Measurements from ENCODE around the gene MAML3.
A peak's percentile ranks its signal among the peaks of the same experiment; 100 is the strongest.

The MAML3 gene

GRCh38 chr4:140068271-140068670, 85.7 kb downstream of the MAML3 start:
- no peak for DNase-seq

GRCh38 chr4:140066031-140066930, 87.7 kb downstream of the MAML3 start:
- DNase-seq = no peak

DNA sequence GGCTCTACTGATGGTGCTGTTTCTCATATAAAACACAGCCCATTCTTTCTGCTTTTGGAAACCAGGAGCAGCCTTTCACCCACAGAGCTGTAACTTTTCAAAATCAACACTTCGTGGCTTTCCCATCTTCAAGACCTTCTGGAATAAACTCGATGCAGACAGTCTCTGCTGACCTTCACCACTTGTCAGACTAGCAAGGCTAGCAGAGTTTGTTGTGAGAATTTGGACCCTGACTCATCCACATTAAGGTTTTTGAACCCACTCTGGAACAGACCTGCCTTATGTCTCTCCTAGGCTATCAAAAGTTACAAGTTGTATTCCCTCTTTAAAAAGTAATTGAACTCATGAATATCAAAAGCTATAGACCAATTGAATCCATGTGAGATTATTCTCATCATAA, 88.6 kb downstream of the MAML3 start:
- no peak for DNase-seq

GRCh38 chr4:140061659-140062289, 92.2 kb downstream of the MAML3 start:
- DNase-seq = no peak

DNA sequence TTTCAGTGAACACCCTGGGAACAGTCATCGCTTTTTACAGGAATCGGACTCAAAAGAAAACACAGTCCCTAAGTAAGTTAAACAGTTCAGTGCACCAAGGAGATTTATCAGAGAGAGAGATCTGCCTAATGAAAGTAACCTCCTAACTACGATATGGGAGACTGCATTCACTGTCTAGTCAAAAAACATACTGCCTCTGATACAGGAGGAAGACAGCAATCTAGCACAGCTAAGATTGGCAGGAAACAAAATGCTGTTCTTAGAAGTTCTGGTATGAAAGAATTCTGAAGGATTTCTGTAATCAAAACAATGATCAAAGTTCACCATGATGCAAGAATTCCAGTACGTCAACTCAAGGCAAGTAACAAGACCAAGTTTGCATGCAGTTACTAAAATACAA, 92.8 kb downstream of the MAML3 start:
- no peak for DNase-seq

- DNase-seq = no peak
These were observed 94.8 kb downstream of the MAML3 start for GRCh38 chr4:140059159-140059558.

GRCh38 chr4:140057701-140058100, 96.3 kb downstream of the MAML3 start:
- DNase-seq = no peak

DNA sequence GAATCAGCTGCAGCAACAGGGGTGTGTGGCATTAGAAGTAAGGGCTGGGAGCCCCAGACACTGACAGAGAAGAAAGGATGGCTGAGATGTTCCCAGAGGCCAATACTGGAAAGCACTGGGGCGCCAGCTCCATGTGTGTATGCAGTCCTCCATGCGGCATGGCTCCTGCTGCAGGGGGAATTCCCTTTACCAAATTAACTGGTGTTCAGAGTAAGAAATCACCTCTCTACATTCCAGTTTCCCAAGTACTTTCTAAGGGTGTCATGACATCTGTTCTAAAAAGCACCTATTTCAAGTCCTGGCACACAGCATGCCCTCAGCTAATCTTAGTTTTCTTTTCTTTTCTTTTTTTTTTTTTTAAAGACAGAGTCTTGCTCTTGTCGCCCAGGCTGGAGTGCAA, 98.0 kb downstream of the MAML3 start:
- DNase-seq = no peak

DNA sequence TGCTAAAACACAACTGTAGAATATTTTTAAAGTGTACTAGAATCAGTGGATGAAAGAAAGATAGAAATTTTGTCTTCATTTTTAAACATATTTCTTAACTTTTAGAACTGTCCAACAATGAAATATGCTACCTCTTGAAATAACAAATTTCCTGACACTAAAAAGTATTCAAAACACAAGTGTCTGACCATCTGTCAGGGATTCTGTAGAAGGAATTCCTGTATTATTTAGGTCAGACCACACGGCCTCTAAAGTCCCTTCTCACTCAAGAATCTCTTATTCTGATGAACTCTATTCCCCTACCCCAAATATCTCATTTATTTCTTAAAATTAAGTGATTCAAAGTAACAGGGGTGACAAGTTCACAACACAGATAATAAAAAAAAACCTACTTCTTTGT, 99.1 kb downstream of the MAML3 start:
- no peak for DNase-seq

- DNase-seq = no peak
These were observed 100.8 kb downstream of the MAML3 start for GRCh38 chr4:140053185-140053584.

GRCh38 chr4:140052050-140052449, 101.9 kb downstream of the MAML3 start:
- peak; percentile 6 for DNase-seq

- DNase-seq = no peak
These were observed 103.9 kb downstream of the MAML3 start for GRCh38 chr4:140049849-140050637.

- peak; percentile 19 for DNase-seq
These were observed 104.7 kb downstream of the MAML3 start for GRCh38 chr4:140049024-140049848.

- DNase-seq = no peak
These were observed 105.5 kb downstream of the MAML3 start for GRCh38 chr4:140048419-140048995.

GRCh38 chr4:140047786-140048185, 106.2 kb downstream of the MAML3 start:
- no peak for DNase-seq

GRCh38 chr4:140047017-140047640, 106.9 kb downstream of the MAML3 start:
- no peak for DNase-seq

- DNase-seq = no peak
These were observed 107.4 kb downstream of the MAML3 start for GRCh38 chr4:140046543-140046942.

GRCh38 chr4:140046016-140046415, 108.0 kb downstream of the MAML3 start:
- DNase-seq = no peak

- no peak for DNase-seq
These were observed 109.6 kb downstream of the MAML3 start for GRCh38 chr4:140044337-140044902.

DNA sequence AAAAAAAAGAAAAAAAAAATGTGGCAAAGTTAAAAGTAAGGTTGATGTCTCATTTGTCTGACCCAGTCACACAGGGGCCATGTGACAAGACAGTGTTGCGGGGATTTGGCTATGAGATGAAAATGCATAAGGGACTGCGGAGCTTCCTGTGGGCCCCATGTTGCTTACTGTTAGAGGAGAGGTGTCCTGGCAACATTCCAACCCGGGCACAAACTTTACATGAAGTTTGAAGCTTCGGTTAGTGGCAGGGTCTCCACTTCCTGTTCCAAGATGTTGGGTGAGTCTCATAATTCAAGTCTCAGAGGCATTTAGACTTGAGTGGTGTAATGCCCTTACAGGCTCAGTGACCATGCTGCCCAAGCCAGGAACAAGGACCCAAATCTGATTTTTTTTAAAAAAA, 111.3 kb downstream of the MAML3 start:
- DNase-seq = no peak

- no peak for DNase-seq
These were observed 115.9 kb downstream of the MAML3 start for GRCh38 chr4:140038031-140038533.

All from effector CD4-positive, alpha-beta T cell (primary cell).